KOPT-K1 (cell line): ENCODE data around the gene AP2A2.
"Not testable (repeated sequence)": the region's sequence is repeated elsewhere in the genome, so short reads cannot be mapped to it uniquely, and the experiment has no call there.

Experiments
- H3K27ac ChIP-seq: fragments of 200-600 bp; sonication (generic); 2 replicates; pipeline ENCODE4 v1.5.1; 2016; ENCODE audit warnings: antibody characterized with exemption, mild to moderate bottlenecking, low read depth, low read length; ENCODE audit not compliant: poor library complexity, severe bottlenecking
- H3K36me3 ChIP-seq: fragments of 200-600 bp; sonication (generic); 2 replicates; pipeline ENCODE4 v1.5.1; 2017; ENCODE audit warnings: antibody characterized with exemption, mild to moderate bottlenecking, low read length, moderate library complexity; ENCODE audit not compliant: insufficient read depth
- H3K9me3 ChIP-seq: fragments of 200-600 bp; sonication (generic); 2 replicates; pipeline ENCODE4 v1.5.1; 2017; ENCODE audit warnings: antibody characterized with exemption, low read length, mild to moderate bottlenecking; ENCODE audit not compliant: insufficient read depth, poor library complexity, severe bottlenecking

The AP2A2 gene

GRCh38 chr11:1009991-1010390 lies 84.3 kb downstream of the AP2A2 start:
- Histone ChIP-seq H3K36me3 (peaks cover 39% of the 10 kb centered on the region), H3K27ac (no peak overlapping the region), H3K9me3 (no peaks in the 10 kb centered on the region)

DNA sequence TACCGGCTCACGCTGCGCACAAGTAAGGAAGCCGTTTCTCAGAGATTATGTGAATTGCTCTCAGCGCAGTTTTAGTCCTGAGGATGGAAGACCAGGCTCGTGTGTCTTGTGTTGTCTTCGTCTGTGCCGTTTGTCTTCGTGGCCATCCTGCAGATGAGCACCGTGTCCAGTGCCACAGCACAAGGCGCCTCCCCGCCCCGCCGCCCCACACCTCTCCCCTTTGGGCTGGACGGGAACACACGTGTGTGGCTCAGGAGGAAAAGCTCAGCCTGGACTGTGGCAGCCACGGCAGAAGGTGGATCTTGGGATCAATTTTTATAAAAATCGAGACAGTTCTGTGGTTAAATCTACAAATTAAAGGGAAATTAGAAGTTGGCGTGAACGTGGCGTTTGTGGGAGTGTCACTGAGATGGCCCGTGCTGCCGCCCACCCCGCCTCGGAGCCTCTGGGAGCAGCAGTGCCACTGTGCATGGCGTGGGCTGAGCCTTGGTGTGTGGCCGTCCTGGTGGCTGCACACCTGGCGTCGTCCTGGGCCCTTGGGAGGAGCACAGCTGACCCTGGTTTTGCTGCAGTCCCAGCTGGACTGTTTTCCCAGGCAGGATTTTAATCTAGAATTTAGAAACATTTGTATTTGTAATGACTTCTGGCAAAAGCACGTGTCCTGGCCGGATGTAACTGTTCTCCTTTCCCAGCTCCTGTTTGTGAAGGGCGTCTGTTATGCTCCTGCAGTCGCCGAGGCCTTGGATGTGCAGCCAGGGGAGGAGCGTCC lies 85.1 kb downstream of the AP2A2 start:
- Histone ChIP-seq H3K36me3 (peaks cover 33% of the 10 kb centered on the region), H3K27ac (no peak overlapping the region), H3K9me3 (no peaks in the 10 kb centered on the region)

- Histone ChIP-seq H3K27ac (no peak overlapping the region), H3K36me3 (peaks cover 27% of the 10 kb centered on the region; the same call in 1 of the 2 replicates), H3K9me3 (no peaks in the 10 kb centered on the region)
Observed at GRCh38 chr11:1011320-1011698, 85.6 kb downstream of the AP2A2 start.

GRCh38 chr11:1012291-1012690 lies 86.6 kb downstream of the AP2A2 start:
- H3K9me3 ChIP-seq, result no peaks in the 10 kb centered on the region
- peaks cover 27% of the 10 kb centered on the region; the same call in 1 of the 2 replicates for H3K36me3 ChIP-seq
- no peak overlapping the region for H3K27ac ChIP-seq

- Histone ChIP-seq H3K9me3 (no peaks in the 10 kb centered on the region), H3K27ac (no peak overlapping the region), H3K36me3 (peaks cover 27% of the 10 kb centered on the region; the same call in 1 of the 2 replicates)
Observed at GRCh38 chr11:1012740-1013630, 87.3 kb downstream of the AP2A2 start.

DNA sequence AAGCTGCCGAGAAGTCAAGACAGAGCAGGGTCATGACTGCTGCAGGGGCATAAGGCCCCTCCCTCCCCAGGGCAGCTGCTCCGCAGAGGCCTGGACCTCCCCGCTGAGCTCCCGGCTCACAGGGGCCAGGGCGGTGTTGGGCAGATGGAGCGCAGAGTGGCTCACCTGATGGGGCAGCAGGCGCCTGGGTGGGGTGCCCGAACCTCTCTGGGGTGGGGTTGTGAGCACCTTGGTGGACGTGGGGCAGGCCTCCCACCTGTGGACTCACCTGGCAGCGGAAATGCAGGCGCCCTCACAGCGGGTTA lies 87.9 kb downstream of the AP2A2 start:
- H3K27ac ChIP-seq, result no peak overlapping the region
- H3K36me3 ChIP-seq, result peaks cover 27% of the 10 kb centered on the region; the same call in 1 of the 2 replicates
- H3K9me3 ChIP-seq, result no peaks in the 10 kb centered on the region

- Histone ChIP-seq H3K27ac (no peak overlapping the region), H3K36me3 (peaks cover 27% of the 10 kb centered on the region; the same call in 1 of the 2 replicates), H3K9me3 (no peaks in the 10 kb centered on the region)
Observed at GRCh38 chr11:1014276-1014675, 88.6 kb downstream of the AP2A2 start.

DNA sequence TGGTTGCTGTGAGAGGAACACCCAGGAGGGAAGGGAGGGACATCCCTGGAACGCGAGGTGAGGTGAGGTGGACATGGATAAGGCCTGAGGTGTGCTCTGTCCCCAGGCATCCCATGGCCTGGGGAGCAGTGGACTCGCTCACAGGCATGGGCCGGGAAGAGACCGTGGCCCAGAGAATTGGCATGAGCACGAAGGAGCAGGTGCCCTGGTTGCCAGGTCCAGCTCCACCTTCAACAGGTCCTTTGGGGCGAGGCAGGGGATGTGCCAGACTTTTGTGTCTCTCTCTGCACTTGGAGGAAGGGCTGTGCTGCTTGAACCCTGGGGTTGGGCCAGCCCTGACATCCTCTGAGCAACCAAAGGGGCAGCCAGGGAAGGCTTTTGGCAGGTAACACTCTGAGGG lies 89.4 kb downstream of the AP2A2 start:
- Histone ChIP-seq H3K36me3 (peaks cover 20% of the 10 kb centered on the region; the same call in 1 of the 2 replicates), H3K27ac (no peak overlapping the region), H3K9me3 (no peaks in the 10 kb centered on the region)

DNA sequence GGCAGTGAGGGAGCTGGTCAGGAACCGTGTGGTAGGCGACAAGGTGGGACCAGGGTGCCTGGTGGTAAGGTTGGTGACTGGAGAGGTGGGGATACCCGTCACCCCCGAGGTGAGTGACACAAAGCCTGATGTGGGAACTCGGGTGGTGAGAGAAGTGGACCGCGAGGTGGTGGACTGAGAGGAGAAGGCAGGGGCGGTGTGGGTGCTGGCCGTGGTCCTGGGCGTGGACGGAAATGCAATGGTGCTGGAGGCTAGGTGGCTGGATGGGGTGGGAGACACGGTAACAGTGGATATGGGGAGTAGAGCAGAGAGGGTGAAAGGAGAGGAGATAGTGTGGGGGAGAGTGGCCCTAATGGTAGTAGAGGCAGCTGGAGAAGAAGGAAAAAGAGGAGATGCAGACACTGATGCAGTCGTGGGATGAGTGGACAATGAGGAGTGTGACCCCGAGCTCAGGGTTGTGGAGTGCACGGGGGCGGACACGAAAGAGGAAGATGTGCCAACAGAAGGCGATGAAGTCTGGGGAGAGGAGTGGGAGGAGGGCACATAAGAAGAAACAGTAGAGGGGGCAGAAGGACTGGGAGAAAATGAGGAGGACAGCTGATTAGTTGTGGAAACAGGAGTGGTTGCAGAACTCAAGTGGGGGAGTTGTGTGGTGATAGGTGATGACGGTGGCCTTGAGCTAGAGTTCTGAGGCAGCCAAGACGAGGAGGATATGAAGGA lies 90.3 kb downstream of the AP2A2 start:
- Histone ChIP-seq H3K36me3 (peaks cover 11% of the 10 kb centered on the region; the same call in 1 of the 2 replicates), H3K27ac (no peak overlapping the region), H3K9me3 (no peaks in the 10 kb centered on the region)

DNA sequence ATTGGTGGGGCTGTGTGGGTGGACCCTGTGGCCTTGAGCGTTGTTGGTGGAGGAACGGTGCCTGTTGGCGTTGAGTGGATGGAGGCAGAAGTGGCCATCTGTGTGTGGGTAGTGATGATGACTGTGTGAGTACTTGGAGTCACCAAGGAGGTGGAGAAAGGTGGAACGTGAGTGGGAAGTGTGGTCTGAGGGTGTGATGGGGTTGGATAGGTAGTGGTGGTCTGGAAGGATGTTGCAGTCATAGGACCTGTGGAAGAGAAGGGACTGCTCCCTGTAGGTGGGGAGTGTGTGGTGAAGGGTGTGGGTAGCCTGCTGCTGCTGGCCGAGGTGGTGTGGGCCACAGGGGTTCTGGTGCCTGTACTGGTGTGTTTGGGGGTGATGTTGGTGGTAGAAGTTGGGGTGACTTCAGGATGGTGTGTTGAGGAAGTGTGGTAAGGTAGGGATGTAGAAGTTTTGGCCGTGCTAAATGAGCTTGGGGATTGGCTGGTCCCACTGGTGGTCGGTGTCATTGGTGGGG lies 91.0 kb downstream of the AP2A2 start:
- H3K36me3 ChIP-seq, H3K27ac ChIP-seq, H3K9me3 ChIP-seq: not testable (repeated sequence)

DNA sequence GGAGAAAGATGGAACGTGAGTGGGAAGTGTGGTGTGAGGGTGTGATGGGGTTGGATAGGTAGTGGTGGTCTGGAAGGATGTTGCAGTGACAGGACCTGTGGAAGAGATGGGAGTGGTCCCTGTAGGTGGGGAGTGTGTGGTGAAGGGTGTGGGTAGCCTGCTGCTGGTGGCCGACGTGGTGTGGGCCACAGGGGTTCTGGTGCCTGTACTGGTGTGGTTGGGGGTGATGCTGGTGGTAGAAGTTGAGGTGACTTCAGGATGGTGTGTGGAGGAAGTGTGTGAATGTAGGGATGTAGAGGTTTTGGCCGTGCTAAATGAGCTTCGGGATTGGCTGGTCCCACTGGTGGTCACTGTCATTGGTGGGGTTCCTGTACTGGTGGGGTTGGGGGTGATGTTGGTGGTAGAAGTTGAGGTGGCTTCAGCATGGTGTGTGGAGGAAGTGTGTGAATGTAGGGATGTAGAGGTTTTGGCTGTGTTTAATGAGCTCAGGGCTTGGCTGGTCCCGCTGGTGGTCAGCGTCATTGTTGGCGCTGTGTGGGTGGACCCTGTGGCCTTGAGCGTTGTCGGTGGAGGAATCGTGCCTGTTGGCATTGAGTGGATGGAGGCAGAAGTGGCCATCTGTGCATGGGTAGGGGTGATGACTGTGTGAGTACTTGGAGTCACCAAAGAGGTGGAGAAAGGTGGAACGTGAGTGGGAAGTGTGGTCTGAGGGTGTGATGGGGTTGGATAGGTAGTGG lies 91.8 kb downstream of the AP2A2 start:
- Histone ChIP-seq H3K36me3 (no peaks in the 10 kb centered on the region), H3K27ac (no peak overlapping the region), H3K9me3 (no peaks in the 10 kb centered on the region)

DNA sequence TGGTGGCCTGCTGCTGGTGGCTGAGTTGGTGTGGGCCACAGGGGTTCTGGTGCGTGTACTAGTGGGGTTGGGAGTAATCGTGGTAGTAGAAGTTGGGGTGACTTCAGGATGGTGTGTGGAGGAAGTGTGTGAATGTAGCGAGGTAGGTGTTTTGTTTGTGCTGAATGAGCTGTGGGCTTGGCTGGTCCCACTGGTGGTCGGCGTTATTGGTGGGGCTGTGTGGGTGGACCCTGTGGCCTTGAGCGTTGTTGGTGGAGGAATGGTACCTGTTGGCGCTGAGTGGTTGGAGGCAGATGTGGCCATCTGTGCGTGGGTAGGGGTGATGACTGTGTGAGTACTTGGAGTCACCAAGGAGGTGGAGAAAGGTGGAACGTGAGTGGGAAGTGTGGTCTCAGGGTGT lies 92.4 kb downstream of the AP2A2 start:
- Histone ChIP-seq H3K9me3 (no peaks in the 10 kb centered on the region), H3K27ac (no peak overlapping the region), H3K36me3 (no peaks in the 10 kb centered on the region)

- no peaks in the 10 kb centered on the region for H3K9me3 ChIP-seq
- no peaks in the 10 kb centered on the region for H3K36me3 ChIP-seq
Observed at GRCh38 chr11:1019321-1019910, 93.7 kb downstream of the AP2A2 start.

GRCh38 chr11:1020211-1020905 lies 94.7 kb downstream of the AP2A2 start:
- Histone ChIP-seq H3K9me3 (no peaks in the 10 kb centered on the region), H3K36me3 (no peaks in the 10 kb centered on the region), H3K27ac (no peak overlapping the region)

More at GRCh38 chr11:1019321-1019910, 93.7 kb downstream of the AP2A2 start:
- H3K27ac ChIP-seq, result no peak overlapping the region
